Measurements from ENCODE around the gene SHISA6.

The SHISA6 gene

GRCh38 chr17:11548398-11548797 is 307.4 kb downstream of the SHISA6 start:
- DNase-seq, result no peak

DNA sequence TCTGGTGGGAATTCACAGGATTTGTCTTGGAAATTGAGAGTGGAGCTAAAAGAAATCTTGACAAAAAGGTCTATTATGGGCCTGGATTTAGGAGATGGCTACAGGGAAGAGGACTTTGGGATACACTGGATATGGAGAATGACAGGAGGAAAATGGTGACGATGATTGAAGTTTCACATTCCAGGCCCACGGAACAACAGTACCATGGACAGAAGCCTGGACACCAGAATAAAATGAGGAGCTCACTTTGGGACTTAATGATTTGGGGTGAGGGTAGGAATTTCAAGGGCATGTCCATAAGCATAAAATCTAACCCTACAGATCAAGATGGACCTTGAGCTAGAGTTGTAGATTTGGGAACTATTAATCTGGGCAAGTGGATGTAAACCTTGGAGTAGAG is 309.4 kb downstream of the SHISA6 start:
- DNase-seq, result no peak

DNA sequence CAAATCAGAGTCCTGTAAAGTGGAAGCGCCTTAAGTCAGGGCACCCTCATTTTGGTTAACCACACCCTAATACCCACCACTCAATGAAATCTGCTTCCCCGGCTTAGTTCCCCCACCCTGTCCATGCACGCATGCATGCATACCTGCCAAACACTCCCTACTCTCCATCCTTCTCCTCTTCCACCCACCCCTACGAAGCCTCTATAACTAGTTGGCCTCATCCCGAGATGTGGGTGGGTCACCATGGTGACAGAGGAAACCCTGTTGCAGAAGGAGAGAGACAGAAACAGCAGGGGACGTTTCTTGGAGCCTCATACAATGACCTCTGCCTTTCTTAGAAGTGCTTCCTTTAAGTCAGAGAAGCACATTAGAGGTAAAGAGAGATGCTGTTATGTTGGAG is 310.4 kb downstream of the SHISA6 start:
- DNase-seq, result no peak

- DNase-seq, result no peak
These were observed 312.1 kb downstream of the SHISA6 start for GRCh38 chr17:11553135-11553534.

GRCh38 chr17:11554042-11554441 is 313.0 kb downstream of the SHISA6 start:
- DNase-seq, result no peak

DNA sequence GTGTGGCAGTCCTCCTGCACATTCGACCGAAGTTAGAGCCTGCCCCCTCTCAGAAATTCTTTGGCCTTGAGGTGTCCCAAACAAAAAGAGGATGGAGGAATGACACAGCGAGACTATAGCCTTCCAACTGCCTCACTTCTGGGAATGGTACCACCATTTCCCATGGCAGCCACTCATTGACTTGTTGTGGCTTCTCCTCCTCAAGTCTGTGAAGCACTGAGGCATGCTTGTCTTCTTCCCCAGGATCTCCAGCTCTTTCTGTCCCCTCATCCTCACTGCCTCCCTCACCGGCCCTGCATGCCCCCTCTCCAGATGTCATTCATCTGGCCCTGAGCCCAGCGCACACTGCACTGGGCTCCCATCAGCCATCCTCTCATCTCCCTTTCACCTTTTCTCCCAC is 313.5 kb downstream of the SHISA6 start:
- no peak for DNase-seq

- no peak for DNase-seq
These were observed 314.5 kb downstream of the SHISA6 start for GRCh38 chr17:11555530-11555929.

DNA sequence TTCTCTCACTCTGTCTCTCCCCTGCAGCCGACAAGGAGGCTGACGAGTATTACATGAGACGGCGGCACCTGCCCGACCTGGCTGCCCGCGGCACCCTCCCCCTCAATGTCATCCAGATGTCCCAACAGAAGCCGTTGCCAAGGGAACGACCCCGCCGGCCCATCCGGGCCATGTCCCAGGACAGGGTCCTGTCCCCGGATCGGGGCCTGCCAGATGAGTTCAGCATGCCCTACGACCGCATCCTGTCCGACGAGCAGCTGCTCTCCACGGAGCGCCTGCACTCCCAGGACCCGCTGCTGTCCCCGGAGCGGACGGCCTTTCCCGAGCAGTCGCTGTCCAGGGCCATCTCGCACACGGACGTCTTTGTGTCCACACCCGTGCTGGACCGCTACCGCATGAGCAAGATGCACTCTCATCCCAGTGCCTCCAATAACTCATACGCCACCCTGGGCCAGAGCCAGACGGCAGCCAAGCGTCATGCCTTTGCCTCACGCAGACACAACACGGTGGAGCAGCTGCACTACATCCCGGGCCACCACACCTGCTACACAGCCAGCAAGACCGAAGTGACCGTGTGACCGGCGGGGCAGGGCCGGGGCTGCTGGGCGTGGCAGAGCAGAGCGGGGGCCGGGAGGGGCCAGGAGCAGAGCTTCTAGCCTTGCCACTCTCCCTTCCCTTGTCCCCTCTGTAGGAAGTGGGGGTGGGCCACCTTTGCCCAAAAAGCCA is 316.9 kb downstream of the SHISA6 start:
- no peak for DNase-seq

DNA sequence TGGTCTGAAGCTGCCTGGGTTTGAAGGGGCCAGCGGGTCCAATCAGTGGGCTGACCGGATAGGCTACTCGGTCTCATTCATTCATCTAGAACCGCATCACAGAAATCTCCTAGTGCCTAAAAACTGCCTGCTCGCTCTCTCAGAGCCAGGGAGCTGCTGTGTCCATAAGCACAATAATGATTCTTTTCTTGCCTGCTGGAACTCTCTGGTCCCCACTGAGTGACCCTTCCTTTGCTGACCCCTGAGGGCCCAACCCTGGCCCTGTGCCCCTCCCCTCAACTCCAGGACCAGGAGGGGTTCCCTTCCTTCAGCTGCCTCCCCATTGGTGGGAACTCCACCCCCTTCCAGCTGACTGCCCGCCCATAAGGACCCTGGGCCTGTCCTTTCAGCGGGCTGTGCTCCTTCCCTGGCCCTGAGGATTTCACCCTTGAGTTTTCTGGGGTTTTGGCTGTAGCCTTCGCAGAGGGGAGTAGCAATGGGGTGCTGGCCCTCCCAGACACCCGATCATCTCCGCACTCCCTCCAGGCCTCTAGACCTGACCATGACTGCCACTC is 317.7 kb downstream of the SHISA6 start:
- no peak for DNase-seq

- DNase-seq, result no peak
These were observed 318.6 kb downstream of the SHISA6 start for GRCh38 chr17:11559601-11560000.

DNA sequence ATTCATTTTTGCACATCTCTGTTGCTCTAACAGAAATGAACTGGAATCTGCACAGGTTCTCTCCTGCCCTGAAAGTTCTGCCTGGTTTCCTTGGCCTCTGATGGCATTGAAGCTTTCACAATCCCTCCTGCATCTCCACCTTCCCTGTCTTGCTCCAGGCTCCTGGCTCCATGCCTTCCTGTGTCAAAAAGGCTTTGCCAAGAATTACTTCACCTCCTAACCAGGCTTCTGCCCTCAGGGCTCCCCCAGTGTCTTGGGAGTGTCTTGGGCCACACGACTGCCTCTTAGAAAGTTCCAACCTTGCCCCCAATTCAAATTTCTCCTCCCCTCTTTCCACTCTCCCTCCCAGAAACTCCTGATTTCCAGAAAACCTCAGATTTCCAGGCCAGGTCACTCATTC is 320.3 kb downstream of the SHISA6 start:
- no peak for DNase-seq

GRCh38 chr17:11561702-11562101 is 320.7 kb downstream of the SHISA6 start:
- no peak for DNase-seq

DNA sequence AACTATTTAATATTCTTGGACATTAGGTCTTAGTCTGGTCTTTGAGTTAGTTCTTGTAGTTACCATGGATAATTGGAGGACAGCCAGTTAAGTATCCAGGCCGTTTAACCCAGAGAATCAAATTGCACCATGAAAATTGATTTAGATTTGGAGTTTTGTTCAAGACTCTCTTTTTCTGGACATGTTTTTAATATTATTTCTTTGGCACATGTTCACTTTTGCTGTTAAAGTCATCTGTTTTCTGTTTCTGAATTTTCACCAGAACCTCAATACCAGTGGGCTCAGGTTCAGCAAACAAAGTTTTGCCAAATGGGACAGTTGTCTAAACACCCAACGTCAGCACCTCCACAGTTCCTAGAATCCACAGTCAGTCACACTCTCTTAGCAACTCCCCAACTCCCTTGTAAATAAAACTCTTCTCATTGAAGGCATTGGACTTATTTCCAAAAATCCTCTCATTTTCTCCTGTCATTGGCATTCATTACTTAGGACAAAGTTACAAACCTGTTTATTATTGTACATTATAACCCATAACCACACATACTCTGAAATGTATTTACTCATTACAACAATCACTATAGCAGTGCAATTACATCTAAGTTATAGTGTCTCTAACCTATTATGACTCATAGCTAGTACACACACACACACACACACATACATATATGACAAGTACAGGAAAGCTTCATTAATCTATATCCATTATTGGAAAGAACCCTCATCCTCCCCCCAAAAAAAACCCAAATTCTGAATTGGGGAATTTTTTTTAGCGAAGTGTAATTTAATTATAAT is 323.8 kb downstream of the SHISA6 start:
- no peak for DNase-seq

GRCh38 chr17:11565591-11565990 is 324.6 kb downstream of the SHISA6 start:
- no peak for DNase-seq

DNA sequence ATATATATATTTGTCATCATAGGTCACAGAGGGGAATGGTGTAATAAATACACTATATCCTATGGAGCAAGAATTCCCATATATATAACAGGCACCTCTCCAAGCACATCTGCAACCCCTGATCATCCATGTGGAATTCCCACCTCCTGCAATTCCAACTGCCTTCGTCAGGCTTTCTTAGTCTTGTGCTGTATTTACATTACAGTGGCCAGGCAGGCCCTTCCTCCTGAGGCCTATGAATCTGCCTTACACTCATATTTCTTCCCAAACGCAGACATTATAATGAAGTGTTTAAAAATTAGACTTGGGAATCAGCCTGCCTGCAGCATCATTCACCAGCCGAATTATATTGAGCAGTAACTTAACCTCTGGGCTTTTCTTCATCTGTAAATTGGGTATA is 338.0 kb downstream of the SHISA6 start:
- DNase-seq, result no peak

- DNase-seq, result no peak
These were observed 339.7 kb downstream of the SHISA6 start for GRCh38 chr17:11580677-11581076.

DNA sequence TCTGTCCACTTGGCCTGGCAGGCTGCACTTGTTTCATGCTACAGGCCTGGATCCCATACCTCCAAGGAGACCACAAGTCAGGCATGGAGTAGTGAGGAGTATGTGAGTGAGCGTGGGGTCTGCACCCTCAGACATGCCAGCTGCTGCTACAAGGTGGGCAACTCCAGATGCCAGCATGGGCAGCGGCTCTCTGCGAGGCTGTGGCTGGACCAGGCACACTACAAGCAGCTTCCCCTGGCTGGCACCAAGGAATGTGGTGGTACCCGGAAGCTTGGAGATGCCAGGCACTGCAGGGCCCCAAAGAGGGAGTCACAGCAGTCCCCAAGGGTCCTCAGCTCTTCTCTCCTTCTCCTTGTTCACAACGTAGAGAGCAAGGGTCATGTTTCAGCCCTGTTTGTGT is 341.2 kb downstream of the SHISA6 start:
- DNase-seq, result no peak

DNA sequence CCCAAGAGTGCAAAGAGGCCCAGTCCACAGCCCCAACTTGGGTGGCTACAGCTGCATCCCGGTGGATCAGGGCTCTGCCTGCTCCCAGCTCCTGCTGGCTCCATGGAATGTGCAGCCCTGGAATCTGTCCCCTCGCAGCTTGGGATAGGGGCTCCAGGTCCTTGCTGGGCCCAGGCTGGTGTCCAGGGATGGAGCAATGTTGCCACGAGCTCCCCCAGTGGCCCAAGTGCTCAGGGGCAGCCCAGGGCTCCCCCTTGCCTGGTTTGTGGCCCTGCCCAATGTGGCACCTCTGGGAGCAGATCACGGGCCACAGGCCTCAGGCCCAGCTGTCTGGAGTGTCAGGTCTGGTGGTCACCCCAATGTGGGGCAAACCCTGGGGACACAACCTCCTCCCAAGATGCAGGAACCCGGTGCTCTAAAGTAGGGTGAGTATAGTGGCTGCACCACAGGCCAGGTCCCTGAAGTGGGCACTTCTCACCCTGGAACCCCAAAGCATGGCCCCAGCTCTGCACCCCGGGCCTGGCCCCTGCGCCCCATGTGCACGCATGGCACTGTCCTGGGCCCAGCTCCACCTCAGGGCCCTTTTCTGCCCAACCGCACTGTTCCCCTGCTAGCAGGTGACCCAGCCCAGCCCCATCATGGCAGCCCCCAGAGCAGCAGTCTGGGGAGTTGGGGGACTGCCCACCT is 342.4 kb downstream of the SHISA6 start:
- DNase-seq, result no peak

GRCh38 chr17:11589716-11590115 is 348.7 kb downstream of the SHISA6 start:
- DNase-seq, result no peak

GRCh38 chr17:11598274-11599221 is 357.5 kb downstream of the SHISA6 start, which contains the start of gene DNAH9:
Gene DNAH9 (plus strand): TSS chr17:11598470. CDS start chr17:11598499, 29 bp downstream.
- no peak for DNase-seq

DNA sequence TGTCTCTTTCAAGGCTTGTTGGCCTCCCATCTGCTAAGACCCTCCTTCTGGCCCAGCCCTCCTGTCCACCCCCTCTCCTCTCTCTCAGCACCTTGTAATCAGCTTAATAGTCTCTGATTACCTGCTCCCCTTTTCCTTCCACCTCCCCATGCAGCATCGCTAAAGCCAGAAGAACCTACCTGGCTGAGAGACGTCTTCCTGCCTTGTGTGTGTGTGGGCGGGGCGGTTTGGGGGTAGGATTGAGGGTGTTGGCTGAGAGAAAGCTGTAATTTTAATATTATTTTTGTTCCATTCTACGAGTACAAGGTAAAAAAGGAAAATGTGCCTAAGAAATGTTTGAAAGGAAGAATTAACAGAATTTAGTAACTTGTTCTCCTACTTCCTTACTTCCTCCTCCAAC is 360.6 kb downstream of the SHISA6 start:
- no peak for DNase-seq

DNA sequence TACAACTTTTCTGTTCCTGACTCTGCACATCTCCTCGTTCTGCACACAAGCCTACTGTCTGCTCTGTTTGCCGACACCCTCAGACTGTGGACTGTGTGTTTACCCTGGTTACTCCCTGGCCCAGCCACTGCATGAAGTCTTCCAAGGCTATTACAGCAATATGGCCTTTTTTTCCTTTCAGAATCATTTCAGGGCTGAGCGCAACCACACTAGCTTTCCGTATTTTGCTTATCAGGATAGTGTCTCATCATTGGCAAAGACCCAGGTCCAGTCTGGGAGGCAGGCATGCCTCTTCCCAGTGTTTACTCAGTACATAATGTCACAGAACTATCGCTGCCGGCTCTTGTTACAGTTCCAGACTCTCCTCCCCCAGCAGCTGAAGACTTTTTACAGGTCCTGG is 367.4 kb downstream of the SHISA6 start:
- no peak for DNase-seq
